HEK293 (cell line): ENCODE results near the gene DND1.
A peak's percentile ranks its signal among the peaks of the same experiment; 100 is the strongest.

Experiments
- MEIS1 ChIP-seq: sonication (generic); formaldehyde crosslinking; IDR thresholded peaks from 2 replicates; pipeline ENCODE4 v1.8.1; 2022; ENCODE audit warnings: missing genetic modification reagents, mild to moderate bottlenecking, borderline replicate concordance
- MYNN ChIP-seq: fragments of 450-650 bp; formaldehyde crosslinking; IDR thresholded peaks from 2 replicates; pipeline ENCODE4 v1.5.1; 2016; ENCODE audit warnings: missing biosample characterization, missing genetic modification characterization, borderline replicate concordance
- SETDB1 ChIP-seq: IDR thresholded peaks from one replicate; pipeline ENCODE4 v1.6.1; 2017; ENCODE audit warnings: mild to moderate bottlenecking, low read length, moderate library complexity, mixed read lengths; ENCODE audit not compliant: insufficient read length
- TRIM28 ChIP-seq: IDR thresholded peaks from 2 replicates; pipeline ENCODE4 v1.6.1; 2011; ENCODE audit warnings: low read length, control low read depth, borderline replicate concordance
- YY1 ChIP-seq: fragments of 450-650 bp; formaldehyde crosslinking; IDR thresholded peaks from 2 replicates; pipeline ENCODE4 v1.5.1; 2018; ENCODE audit warnings: missing biosample characterization, missing genetic modification characterization
- ZBTB48 ChIP-seq: fragments of 450-650 bp; formaldehyde crosslinking; IDR thresholded peaks from 2 replicates; pipeline ENCODE4 v1.5.1; 2016; ENCODE audit warnings: missing biosample characterization, missing genetic modification characterization
- ZNF10 ChIP-seq: fragments of 450-650 bp; formaldehyde crosslinking; IDR thresholded peaks from 2 replicates; pipeline ENCODE4 v1.5.1; 2017; ENCODE audit warnings: missing biosample characterization, missing genetic modification characterization
- ZNF16 ChIP-seq: fragments of 450-650 bp; formaldehyde crosslinking; IDR thresholded peaks from 2 replicates; pipeline ENCODE4 v1.5.1; 2016; ENCODE audit warnings: low read depth, missing biosample characterization, missing genetic modification characterization
- ZNF174 ChIP-seq: fragments of 450-650 bp; formaldehyde crosslinking; IDR thresholded peaks from 2 replicates; pipeline ENCODE4 v1.5.0; 2017; ENCODE audit warnings: missing biosample characterization, mild to moderate bottlenecking, missing genetic modification characterization
- ZNF184 ChIP-seq: fragments of 450-650 bp; IDR thresholded peaks from 2 replicates; pipeline ENCODE4 v1.5.1; 2018; ENCODE audit warnings: missing biosample characterization, mild to moderate bottlenecking, missing genetic modification characterization
- ZNF239 ChIP-seq: fragments of 450-650 bp; formaldehyde crosslinking; IDR thresholded peaks from 2 replicates; pipeline ENCODE4 v1.5.1; 2016; ENCODE audit warnings: missing biosample characterization, missing genetic modification characterization
- ZNF248 ChIP-seq: fragments of 450-650 bp; formaldehyde crosslinking; IDR thresholded peaks from 2 replicates; pipeline ENCODE4 v1.5.1; 2017; ENCODE audit warnings: missing biosample characterization, missing genetic modification characterization
- ZNF341 ChIP-seq: fragments of 450-650 bp; formaldehyde crosslinking; IDR thresholded peaks from 2 replicates; pipeline ENCODE4; 2016; ENCODE audit warnings: low read depth, missing biosample characterization, missing genetic modification characterization
- ZNF366 ChIP-seq: fragments of 450-650 bp; formaldehyde crosslinking; conservative IDR thresholded peaks from 2 replicates; pipeline ENCODE4 v1.5.1; 2016; ENCODE audit warnings: missing biosample characterization, missing genetic modification characterization
- ZNF404 ChIP-seq: fragments of 450-650 bp; formaldehyde crosslinking; IDR thresholded peaks from 2 replicates; pipeline ENCODE4 v1.5.1; 2017; ENCODE audit warnings: missing biosample characterization, missing genetic modification characterization
- ZNF624 ChIP-seq: fragments of 450-650 bp; formaldehyde crosslinking; IDR thresholded peaks from 2 replicates; pipeline ENCODE4 v1.5.1; 2017; ENCODE audit warnings: missing biosample characterization, missing genetic modification characterization
- ZNF837 ChIP-seq: fragments of 450-650 bp; formaldehyde crosslinking; IDR thresholded peaks from 2 replicates; pipeline ENCODE4 v1.5.1; 2016; ENCODE audit warnings: missing biosample characterization, missing genetic modification characterization
- TF ChIP-seq, protein P1 (sequence below): fragments of 450-650 bp; formaldehyde crosslinking; IDR thresholded peaks from 2 replicates; pipeline ENCODE4 v1.5.1; 2016; ENCODE audit warnings: missing biosample characterization, missing genetic modification characterization
- TF ChIP-seq, protein P2 (sequence below): fragments of 450-650 bp; formaldehyde crosslinking; IDR thresholded peaks from 2 replicates; pipeline ENCODE4 v1.5.1; 2016; ENCODE audit warnings: missing biosample characterization, missing genetic modification characterization
- TF ChIP-seq, protein P3 (sequence below): fragments of 450-650 bp; formaldehyde crosslinking; IDR thresholded peaks from 2 replicates; pipeline ENCODE4 v1.5.1; 2017; ENCODE audit warnings: missing biosample characterization, missing genetic modification characterization
- TF ChIP-seq, protein P4 (sequence below): sonication (generic); formaldehyde crosslinking; IDR thresholded peaks from 2 replicates; pipeline ENCODE4 v1.8.1; 2022; ENCODE audit warnings: mild to moderate bottlenecking, moderate library complexity, missing genetic modification reagents
- TF ChIP-seq, protein P5 (sequence below): fragments of 450-650 bp; formaldehyde crosslinking; IDR thresholded peaks from 2 replicates; pipeline ENCODE4 v1.5.1; 2016; ENCODE audit warnings: missing biosample characterization, missing genetic modification characterization
- TF ChIP-seq, protein P6 (sequence below): fragments of 450-650 bp; formaldehyde crosslinking; IDR thresholded peaks from 2 replicates; pipeline ENCODE4 v1.5.1; 2016; ENCODE audit warnings: missing biosample characterization, missing genetic modification characterization
- TF ChIP-seq, protein P7 (sequence below): fragments of 450-650 bp; formaldehyde crosslinking; IDR thresholded peaks from 2 replicates; pipeline ENCODE4 v1.5.1; 2016; ENCODE audit warnings: missing biosample characterization, missing genetic modification characterization
- TF ChIP-seq, protein P8 (sequence below): fragments of 450-650 bp; formaldehyde crosslinking; IDR thresholded peaks from 2 replicates; pipeline ENCODE4; 2016; ENCODE audit warnings: missing biosample characterization, missing genetic modification characterization
- TF ChIP-seq, protein P9 (sequence below): fragments of 450-650 bp; formaldehyde crosslinking; IDR thresholded peaks from 2 replicates; pipeline ENCODE4 v1.5.1; 2017; ENCODE audit warnings: missing biosample characterization, mild to moderate bottlenecking, missing genetic modification characterization, moderate library complexity

Gene DND1

DNA sequence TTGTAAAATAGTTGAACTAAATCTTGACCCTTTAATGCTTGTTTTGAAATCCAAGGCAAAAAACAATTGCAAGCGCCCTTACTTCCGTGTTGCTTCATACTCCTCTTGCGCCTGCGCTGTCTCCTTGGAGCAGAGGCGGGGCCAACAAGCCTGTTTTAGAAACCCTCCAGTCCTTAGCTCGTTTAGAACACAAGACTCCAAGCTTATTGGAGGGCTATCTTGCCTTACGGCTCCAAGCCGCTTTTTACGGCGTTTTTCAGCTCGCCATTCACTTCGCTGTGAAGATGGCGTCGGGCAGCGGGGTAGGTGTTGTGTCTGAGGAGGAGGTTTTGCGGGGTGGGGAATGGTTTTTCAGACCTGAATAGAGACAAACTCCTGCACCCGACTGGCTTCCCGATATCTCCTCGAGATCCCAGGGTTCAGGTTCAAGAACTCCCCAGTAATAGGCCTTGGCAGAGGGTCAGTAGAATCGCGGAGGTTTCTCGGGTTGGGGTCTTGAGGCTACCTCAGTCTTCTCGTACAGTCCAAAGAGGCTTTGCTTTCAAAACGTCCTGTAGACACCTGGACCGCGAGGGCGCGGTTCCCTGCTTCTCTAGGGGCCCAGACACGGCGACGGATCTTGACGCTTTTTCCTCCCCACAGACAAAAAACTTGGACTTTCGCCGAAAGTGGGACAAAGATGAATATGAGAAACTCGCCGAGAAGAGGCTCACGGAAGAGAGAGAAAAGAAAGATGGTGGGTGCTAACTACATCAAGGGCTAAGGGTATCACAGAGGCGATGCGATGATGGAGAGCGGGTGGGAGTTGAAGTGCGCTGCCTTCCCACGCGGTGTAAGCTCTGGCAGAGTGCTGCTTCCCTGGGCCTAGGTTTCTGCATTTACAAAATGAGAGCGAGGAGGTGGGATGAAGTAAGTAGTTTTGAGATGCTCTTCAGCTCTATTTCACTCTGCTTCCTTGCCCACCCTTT is 27.1 kb upstream of the DND1 start, which contains the start of gene ZMAT2 (continued):
- TF ChIP-seq ZNF248 (tag by site-specific recombination), result no peak
- TF ChIP-seq ZNF341 (tag by site-specific recombination), result no peak
- TF ChIP-seq ZNF239 (tag by site-specific recombination), result no peak
- TF ChIP-seq, protein P1, sequence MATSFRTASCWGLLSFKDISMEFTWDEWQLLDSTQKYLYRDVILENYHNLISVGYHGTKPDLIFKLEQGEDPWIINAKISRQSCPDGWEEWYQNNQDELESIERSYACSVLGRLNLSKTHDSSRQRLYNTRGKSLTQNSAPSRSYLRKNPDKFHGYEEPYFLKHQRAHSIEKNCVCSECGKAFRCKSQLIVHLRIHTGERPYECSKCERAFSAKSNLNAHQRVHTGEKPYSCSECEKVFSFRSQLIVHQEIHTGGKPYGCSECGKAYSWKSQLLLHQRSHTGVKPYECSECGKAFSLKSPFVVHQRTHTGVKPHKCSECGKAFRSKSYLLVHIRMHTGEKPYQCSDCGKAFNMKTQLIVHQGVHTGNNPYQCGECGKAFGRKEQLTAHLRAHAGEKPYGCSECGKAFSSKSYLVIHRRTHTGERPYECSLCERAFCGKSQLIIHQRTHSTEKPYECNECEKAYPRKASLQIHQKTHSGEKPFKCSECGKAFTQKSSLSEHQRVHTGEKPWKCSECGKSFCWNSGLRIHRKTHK, result no peak
- no peak for TF ChIP-seq TRIM28
- no peak for TF ChIP-seq ZNF174
- TF ChIP-seq ZNF184 (tag by site-specific recombination), result no peak
- no peak for TF ChIP-seq ZBTB48 (tag by site-specific recombination)
- TF ChIP-seq ZNF10 (tag by site-specific recombination), result no peak
- no peak for TF ChIP-seq ZNF837 (tag by site-specific recombination)
- no peak for TF ChIP-seq ZNF16 (tag by site-specific recombination)
- TF ChIP-seq MEIS1 (CRISPR knock-in tag), result no peak
- TF ChIP-seq, protein P2, sequence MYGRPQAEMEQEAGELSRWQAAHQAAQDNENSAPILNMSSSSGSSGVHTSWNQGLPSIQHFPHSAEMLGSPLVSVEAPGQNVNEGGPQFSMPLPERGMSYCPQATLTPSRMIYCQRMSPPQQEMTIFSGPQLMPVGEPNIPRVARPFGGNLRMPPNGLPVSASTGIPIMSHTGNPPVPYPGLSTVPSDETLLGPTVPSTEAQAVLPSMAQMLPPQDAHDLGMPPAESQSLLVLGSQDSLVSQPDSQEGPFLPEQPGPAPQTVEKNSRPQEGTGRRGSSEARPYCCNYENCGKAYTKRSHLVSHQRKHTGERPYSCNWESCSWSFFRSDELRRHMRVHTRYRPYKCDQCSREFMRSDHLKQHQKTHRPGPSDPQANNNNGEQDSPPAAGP (tag by site-specific recombination), result no peak
- TF ChIP-seq, protein P3, sequence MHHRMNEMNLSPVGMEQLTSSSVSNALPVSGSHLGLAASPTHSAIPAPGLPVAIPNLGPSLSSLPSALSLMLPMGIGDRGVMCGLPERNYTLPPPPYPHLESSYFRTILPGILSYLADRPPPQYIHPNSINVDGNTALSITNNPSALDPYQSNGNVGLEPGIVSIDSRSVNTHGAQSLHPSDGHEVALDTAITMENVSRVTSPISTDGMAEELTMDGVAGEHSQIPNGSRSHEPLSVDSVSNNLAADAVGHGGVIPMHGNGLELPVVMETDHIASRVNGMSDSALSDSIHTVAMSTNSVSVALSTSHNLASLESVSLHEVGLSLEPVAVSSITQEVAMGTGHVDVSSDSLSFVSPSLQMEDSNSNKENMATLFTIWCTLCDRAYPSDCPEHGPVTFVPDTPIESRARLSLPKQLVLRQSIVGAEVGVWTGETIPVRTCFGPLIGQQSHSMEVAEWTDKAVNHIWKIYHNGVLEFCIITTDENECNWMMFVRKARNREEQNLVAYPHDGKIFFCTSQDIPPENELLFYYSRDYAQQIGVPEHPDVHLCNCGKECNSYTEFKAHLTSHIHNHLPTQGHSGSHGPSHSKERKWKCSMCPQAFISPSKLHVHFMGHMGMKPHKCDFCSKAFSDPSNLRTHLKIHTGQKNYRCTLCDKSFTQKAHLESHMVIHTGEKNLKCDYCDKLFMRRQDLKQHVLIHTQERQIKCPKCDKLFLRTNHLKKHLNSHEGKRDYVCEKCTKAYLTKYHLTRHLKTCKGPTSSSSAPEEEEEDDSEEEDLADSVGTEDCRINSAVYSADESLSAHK (tag by site-specific recombination), result no peak
- TF ChIP-seq ZNF366 (tag by site-specific recombination), result no peak
- TF ChIP-seq, protein P4, sequence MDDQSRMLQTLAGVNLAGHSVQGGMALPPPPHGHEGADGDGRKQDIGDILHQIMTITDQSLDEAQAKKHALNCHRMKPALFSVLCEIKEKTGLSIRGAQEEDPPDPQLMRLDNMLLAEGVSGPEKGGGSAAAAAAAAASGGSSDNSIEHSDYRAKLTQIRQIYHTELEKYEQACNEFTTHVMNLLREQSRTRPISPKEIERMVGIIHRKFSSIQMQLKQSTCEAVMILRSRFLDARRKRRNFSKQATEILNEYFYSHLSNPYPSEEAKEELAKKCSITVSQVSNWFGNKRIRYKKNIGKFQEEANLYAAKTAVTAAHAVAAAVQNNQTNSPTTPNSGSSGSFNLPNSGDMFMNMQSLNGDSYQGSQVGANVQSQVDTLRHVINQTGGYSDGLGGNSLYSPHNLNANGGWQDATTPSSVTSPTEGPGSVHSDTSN, result no peak
- TF ChIP-seq, protein P5, sequence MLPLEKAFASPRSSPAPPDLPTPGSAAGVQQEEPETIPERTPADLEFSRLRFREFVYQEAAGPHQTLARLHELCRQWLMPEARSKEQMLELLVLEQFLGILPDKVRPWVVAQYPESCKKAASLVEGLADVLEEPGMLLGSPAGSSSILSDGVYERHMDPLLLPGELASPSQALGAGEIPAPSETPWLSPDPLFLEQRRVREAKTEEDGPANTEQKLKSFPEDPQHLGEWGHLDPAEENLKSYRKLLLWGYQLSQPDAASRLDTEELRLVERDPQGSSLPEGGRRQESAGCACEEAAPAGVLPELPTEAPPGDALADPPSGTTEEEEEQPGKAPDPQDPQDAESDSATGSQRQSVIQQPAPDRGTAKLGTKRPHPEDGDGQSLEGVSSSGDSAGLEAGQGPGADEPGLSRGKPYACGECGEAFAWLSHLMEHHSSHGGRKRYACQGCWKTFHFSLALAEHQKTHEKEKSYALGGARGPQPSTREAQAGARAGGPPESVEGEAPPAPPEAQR (tag by site-specific recombination), result no peak
- no peak for TF ChIP-seq SETDB1
- no peak for TF ChIP-seq MYNN (tag by site-specific recombination)
- no peak for TF ChIP-seq ZNF404 (tag by site-specific recombination)
- peak; percentile 95 for TF ChIP-seq YY1 (tag by site-specific recombination)
- TF ChIP-seq, protein P6, sequence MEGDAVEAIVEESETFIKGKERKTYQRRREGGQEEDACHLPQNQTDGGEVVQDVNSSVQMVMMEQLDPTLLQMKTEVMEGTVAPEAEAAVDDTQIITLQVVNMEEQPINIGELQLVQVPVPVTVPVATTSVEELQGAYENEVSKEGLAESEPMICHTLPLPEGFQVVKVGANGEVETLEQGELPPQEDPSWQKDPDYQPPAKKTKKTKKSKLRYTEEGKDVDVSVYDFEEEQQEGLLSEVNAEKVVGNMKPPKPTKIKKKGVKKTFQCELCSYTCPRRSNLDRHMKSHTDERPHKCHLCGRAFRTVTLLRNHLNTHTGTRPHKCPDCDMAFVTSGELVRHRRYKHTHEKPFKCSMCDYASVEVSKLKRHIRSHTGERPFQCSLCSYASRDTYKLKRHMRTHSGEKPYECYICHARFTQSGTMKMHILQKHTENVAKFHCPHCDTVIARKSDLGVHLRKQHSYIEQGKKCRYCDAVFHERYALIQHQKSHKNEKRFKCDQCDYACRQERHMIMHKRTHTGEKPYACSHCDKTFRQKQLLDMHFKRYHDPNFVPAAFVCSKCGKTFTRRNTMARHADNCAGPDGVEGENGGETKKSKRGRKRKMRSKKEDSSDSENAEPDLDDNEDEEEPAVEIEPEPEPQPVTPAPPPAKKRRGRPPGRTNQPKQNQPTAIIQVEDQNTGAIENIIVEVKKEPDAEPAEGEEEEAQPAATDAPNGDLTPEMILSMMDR, result no peak
- TF ChIP-seq, protein P7, sequence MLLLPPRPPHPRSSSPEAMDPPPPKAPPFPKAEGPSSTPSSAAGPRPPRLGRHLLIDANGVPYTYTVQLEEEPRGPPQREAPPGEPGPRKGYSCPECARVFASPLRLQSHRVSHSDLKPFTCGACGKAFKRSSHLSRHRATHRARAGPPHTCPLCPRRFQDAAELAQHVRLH (tag by site-specific recombination), result peak; percentile 77
- TF ChIP-seq ZNF624 (tag by site-specific recombination), result no peak
- TF ChIP-seq, protein P8, sequence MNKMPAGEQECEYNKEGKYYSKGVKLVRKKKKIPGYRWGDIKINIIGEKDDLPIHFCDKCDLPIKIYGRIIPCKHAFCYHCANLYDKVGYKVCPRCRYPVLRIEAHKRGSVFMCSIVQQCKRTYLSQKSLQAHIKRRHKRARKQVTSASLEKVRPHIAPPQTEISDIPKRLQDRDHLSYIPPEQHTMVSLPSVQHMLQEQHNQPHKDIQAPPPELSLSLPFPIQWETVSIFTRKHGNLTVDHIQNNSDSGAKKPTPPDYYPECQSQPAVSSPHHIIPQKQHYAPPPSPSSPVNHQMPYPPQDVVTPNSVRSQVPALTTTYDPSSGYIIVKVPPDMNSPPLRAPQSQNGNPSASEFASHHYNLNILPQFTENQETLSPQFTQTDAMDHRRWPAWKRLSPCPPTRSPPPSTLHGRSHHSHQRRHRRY (tag by site-specific recombination), result no peak
- TF ChIP-seq, protein P9, sequence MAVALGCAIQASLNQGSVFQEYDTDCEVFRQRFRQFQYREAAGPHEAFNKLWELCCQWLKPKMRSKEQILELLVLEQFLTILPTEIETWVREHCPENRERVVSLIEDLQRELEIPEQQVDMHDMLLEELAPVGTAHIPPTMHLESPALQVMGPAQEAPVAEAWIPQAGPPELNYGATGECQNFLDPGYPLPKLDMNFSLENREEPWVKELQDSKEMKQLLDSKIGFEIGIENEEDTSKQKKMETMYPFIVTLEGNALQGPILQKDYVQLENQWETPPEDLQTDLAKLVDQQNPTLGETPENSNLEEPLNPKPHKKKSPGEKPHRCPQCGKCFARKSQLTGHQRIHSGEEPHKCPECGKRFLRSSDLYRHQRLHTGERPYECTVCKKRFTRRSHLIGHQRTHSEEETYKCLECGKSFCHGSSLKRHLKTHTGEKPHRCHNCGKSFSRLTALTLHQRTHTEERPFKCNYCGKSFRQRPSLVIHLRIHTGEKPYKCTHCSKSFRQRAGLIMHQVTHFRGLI (tag by site-specific recombination), result no peak
